Activated T-helper 2 cell treated with anti-CD3 and anti-CD28 coated beads, Interferon-gamma antibody, Interleukin-2, Interleukin-4, amounts not matched to agents 10 μg/mL and 5 μg/mL and 100 μg/mL, durations not matched to agents 14 hours and 24 hours and 36 hours (primary cell): ENCODE measurements around the gene CGN. TPM values are rescaled to one million over a fixed set of nuclear protein-coding genes. Genes with fewer than 3 reads are reported as not detected.

Experiments
- DNase-seq: peaks from one replicate; pipeline ENCODE4 v3.0.0; 2021; ENCODE audit warnings: low spot score
- H3K27ac Mint-ChIP-seq: one replicate; pipeline ENCODE4 v1.8.0; 2021; ENCODE audit warnings: mixed read lengths
- H3K27me3 Mint-ChIP-seq: one replicate; pipeline ENCODE4 v1.8.0; 2021; ENCODE audit warnings: low read depth, mixed read lengths
- H3K36me3 Mint-ChIP-seq: one replicate; pipeline ENCODE4 v1.8.0; 2021; ENCODE audit warnings: low read depth, mixed read lengths
- H3K4me1 Mint-ChIP-seq: one replicate; pipeline ENCODE4 v1.8.0; 2021; ENCODE audit warnings: low read depth, mixed read lengths
- H3K4me3 Mint-ChIP-seq: one replicate; pipeline ENCODE4 v1.8.0; 2021; ENCODE audit warnings: low read depth, mild to moderate bottlenecking, moderate library complexity, mixed read lengths
- H3K9me3 Mint-ChIP-seq: one replicate; pipeline ENCODE4 v1.8.0; 2021; ENCODE audit warnings: mixed read lengths
- intact Hi-C: fragments of 100-400 bp; cut with micrococcal nuclease; formaldehyde crosslinking; loops from one replicate; pipeline ENCODE4 v1.15.1; 2023
- total RNA-seq: library from RNA; stranded (reverse); gene quantifications from 2 replicates; pipeline ENCODE4 v1.2.3, GENCODE V29; 2022

CGN gene
- total RNA-seq, 1 donor from 2014 or later, result 0.50 TPM

- intact Hi-C loops, result no loop called here
- Mint-ChIP-seq H3K4me1 (peaks cover 20% of the 10 kb centered on the region), H3K27me3 (no peaks in the 10 kb centered on the region), H3K9me3 (no peaks in the 10 kb centered on the region), H3K27ac (no peak overlapping the region), H3K36me3 (no peaks in the 10 kb centered on the region), H3K4me3 (no peak overlapping the region)
- no peak for DNase-seq
Measured at GRCh38 chr1:151579436-151580225, 68.4 kb downstream of the CGN start.

DNA sequence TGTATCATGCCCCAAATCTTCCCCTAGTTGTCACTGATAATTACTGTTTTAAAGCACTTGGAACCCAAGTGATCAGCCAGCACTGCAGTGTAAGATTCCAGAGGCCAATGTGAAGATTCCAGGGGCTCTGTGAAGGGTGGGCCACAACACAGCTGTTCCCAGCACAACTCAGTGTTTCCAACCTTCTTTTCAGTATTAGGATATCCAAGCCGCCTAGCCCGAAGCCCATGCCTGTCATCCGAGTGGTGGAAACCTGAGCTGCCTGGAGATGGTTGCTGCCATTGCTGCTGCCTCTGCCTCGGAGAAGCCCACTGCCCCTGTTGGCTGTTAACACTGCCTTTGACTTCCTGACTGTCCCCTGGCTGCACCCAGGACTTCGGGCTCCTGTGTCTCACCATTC is 70.3 kb downstream of the CGN start:
- intact Hi-C loops, result no loop called here
- Mint-ChIP-seq H3K36me3 (no peaks in the 10 kb centered on the region), H3K9me3 (no peaks in the 10 kb centered on the region), H3K4me1 (peaks cover 13% of the 10 kb centered on the region), H3K27ac (no peak overlapping the region), H3K27me3 (no peaks in the 10 kb centered on the region), H3K4me3 (no peak overlapping the region)
- DNase-seq, result no peak

DNA sequence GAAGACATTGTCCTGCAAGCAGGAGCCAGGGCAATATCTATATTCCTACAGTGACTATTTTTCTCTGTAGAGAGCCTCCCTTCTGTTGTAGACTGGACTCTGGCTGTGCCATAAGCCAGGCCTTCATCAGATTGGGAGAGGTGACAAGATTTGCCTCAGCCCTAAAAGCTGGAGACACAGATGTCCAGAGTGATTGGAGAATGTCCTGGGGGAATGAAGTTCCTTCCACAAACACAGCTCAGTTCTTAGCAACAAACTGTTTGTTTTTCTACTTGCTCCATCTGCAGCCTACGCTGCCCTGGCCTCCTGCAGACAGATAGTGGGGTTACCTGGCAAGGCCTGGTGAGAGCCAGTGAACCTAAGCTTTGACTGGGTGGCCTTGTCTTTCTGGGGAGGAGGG is 70.7 kb downstream of the CGN start:
- intact Hi-C loops, result no loop called here
- no peaks in the 10 kb centered on the region for H3K36me3 Mint-ChIP-seq
- no peaks in the 10 kb centered on the region for H3K27me3 Mint-ChIP-seq
- H3K9me3 Mint-ChIP-seq, result no peaks in the 10 kb centered on the region
- no peak overlapping the region for H3K27ac Mint-ChIP-seq
- peaks cover 13% of the 10 kb centered on the region for H3K4me1 Mint-ChIP-seq
- H3K4me3 Mint-ChIP-seq, result no peak overlapping the region
- no peak for DNase-seq

DNA sequence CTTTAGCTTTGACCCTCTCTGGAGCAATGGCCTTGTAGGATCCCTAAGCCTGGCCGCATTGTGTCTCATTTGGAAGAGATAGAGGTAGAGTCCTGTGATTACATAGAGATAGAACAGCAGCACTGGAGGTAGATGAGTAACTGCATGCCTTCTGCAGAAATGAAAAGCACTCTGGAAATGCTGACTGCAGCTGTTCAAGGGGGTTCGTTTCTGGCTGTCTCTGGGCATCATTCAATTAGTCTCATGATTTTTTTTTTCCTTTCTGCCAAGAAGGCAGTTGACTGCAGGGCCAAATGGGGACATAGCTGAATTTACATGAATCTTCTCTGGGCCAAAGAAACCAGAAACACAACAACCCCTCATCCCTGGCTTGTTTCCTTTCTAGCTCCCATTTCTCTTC is 72.6 kb downstream of the CGN start:
- Mint-ChIP-seq H3K27me3 (peaks cover 2% of the 10 kb centered on the region), H3K4me3 (no peak overlapping the region), H3K4me1 (peaks cover 8% of the 10 kb centered on the region), H3K9me3 (no peaks in the 10 kb centered on the region), H3K36me3 (no peaks in the 10 kb centered on the region), H3K27ac (no peak overlapping the region)
- DNase-seq, result no peak
- intact Hi-C loops, result no loop called here

GRCh38 chr1:151584278-151584677 is 73.1 kb downstream of the CGN start:
- H3K4me1 Mint-ChIP-seq, result peaks cover 3% of the 10 kb centered on the region
- H3K9me3 Mint-ChIP-seq, result no peaks in the 10 kb centered on the region
- DNase-seq, result no peak
- no peak overlapping the region for H3K27ac Mint-ChIP-seq
- H3K36me3 Mint-ChIP-seq, result no peaks in the 10 kb centered on the region
- intact Hi-C loops, result no loop called here
- H3K4me3 Mint-ChIP-seq, result no peak overlapping the region
- peaks cover 6% of the 10 kb centered on the region for H3K27me3 Mint-ChIP-seq

DNA sequence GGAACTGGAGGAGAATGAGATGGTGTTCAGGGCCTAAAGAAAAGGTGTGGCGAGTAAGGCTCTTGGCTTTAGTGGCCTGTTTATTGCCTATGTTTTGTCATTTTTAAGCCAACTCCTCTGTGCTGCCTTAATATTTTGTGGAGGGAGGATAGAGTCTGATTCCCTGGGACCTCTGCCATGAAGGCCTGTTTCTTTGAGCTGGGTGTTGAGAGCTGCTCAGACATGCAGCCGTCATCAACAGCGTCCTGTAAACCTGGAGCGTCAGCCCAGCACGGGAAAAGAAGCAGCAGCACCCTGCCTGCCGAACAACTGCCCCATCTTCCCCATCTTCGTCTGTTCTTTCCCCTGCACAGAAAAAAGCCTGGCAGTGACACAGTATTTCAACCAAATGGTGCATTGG is 73.6 kb downstream of the CGN start:
- Mint-ChIP-seq H3K4me3 (no peak overlapping the region), H3K36me3 (no peaks in the 10 kb centered on the region), H3K27me3 (peaks cover 10% of the 10 kb centered on the region), H3K4me1 (no peaks in the 10 kb centered on the region), H3K27ac (no peak overlapping the region), H3K9me3 (no peaks in the 10 kb centered on the region)
- no peak for DNase-seq
- intact Hi-C loops, result no loop called here

DNA sequence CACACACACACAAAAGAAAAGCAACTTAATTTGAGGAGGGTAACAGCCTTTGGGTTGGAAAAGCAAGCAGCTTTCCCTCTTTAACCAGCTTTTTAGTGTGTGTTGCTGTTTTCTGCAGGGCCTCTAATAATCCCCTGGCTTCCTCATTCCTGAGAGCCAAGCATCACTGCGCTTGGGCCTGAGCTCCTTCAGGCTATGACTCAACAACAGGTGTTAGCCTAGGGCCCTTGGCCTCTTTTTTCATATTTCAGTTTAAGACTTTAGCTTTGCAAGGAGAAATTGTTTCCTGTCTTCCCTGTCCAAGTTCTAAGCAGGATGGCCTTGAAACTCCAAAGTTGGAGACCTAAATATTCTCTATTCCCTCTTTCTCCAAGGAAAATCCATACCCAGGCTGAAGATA is 74.4 kb downstream of the CGN start:
- H3K4me3 Mint-ChIP-seq, result no peak overlapping the region
- no peak for DNase-seq
- no peaks in the 10 kb centered on the region for H3K9me3 Mint-ChIP-seq
- H3K4me1 Mint-ChIP-seq, result no peaks in the 10 kb centered on the region
- no peak overlapping the region for H3K27ac Mint-ChIP-seq
- intact Hi-C loops, result no loop called here
- no peaks in the 10 kb centered on the region for H3K36me3 Mint-ChIP-seq
- H3K27me3 Mint-ChIP-seq, result peaks cover 13% of the 10 kb centered on the region

Other genes with a start within 250 kb of the CGN start
- gene ZNF687, start 229.1 kb upstream of the CGN start, total RNA-seq, result 25.0 and 25.3 TPM in 2 replicates
- 53.6 and 57.3 TPM in 2 replicates for gene PI4KB, start 184.0 kb upstream of the CGN start, total RNA-seq
- gene RFX5, start 164.1 kb upstream of the CGN start, total RNA-seq, result 68.9 and 85.5 TPM in 2 replicates
- not detected in 2 replicates for gene SELENBP1, start 138.7 kb upstream of the CGN start, total RNA-seq
- gene PSMB4, start 111.8 kb upstream of the CGN start, total RNA-seq, result 443 and 458 TPM in 2 replicates
- 89.1 and 93.7 TPM in 2 replicates for gene POGZ, start 51.9 kb upstream of the CGN start, total RNA-seq
- gene TUFT1, start 28.9 kb downstream of the CGN start, total RNA-seq, result 2.6 TPM in 2 replicates
- gene SNX27, start 100.7 kb downstream of the CGN start, total RNA-seq, result 29.3 and 32.6 TPM in 2 replicates
- gene CELF3, start 205.4 kb downstream of the CGN start, total RNA-seq, result not detected in 2 replicates
- gene RIIAD1, start 210.1 kb downstream of the CGN start, total RNA-seq, result not detected in 2 replicates